HepG2 (cell line): ENCODE results near the gene PPP1R16B. TPM values are rescaled to one million over a fixed set of nuclear protein-coding genes. Genes with fewer than 3 reads are reported as not detected.

Experiments
- ATAC-seq: fragments of 200-7000 bp; cut with Tn5 transposase; 3 replicates; pipeline ENCODE4 v1.9.1; 2020; ENCODE audit warnings: mild to moderate bottlenecking, moderate library complexity
- BruUV-seq: library from RNA; stranded (reverse); fragments of 400-500 nt; replicated peaks from 2 replicates; lab custom pipeline; 2021; lab: Mats Ljungman, UMichigan
- CTCF ChIA-PET: fragments of 300-600 bp; formaldehyde crosslinking; extraction: SDS; loops from one replicate; lab custom pipeline; 2021; ENCODE audit warnings: low total read pairs, inconsistent platforms, low intra/inter-chr PET ratio; lab: Yijun Ruan, JAX
- POLR2A ChIA-PET: fragments of 350-600 bp; sonication (Branson Sonifier 250); formaldehyde crosslinking; loops from one replicate; lab custom pipeline; 2020; ENCODE audit warnings: antibody characterized with exemption, inconsistent platforms; lab: Yijun Ruan, JAX
- DNase-seq: peaks from one replicate; pipeline ENCODE4 v3.0.0-alpha.2; 2015; ENCODE audit warnings: low spot score
- FAIRE-seq: peaks from 3 replicates; lab custom pipeline; 2011; peaks lifted over from hg19 to GRCh38; lab: Jason Lieb, UNC
- H2AFZ ChIP-seq: one replicate; pipeline ENCODE4 v1.6.1; 2011; ENCODE audit warnings: low read length, inconsistent platforms
- H3K27ac ChIP-seq: fragments of 300-600 bp; 3 replicates; pipeline ENCODE4 v1.8.0; 2011; ENCODE audit warnings: mixed run types, mild to moderate bottlenecking, mixed read lengths, low read length, inconsistent platforms; ENCODE audit not compliant: insufficient read depth; ENCODE audit errors: extremely low read length
- H3K27me3 ChIP-seq, 2 experiments: fragments of 200-600 bp in 1 of 2; 2 replicates in 1 of 2; 3 replicates in 1 of 2; pipeline versions ENCODE4 v1.6.0 to v1.8.0; 2011; ENCODE audit warnings: low read length in 2 of 2, mild to moderate bottlenecking in 2 of 2, moderate library complexity in 2 of 2, inconsistent platforms in 1 of 2; ENCODE audit not compliant: insufficient read depth in 2 of 2, control insufficient read depth in 1 of 2
- H3K36me3 ChIP-seq, 2 experiments: fragments of 200-600 bp in 1 of 2; replicated peaks in 1 of 2; 2 replicates in 1 of 2; 3 replicates in 1 of 2; pipeline versions ENCODE4 v1.5.1 to v1.8.0; 2011; ENCODE audit warnings: low read length in 2 of 2, inconsistent platforms in 1 of 2; ENCODE audit not compliant: insufficient read depth in 2 of 2, control insufficient read depth in 1 of 2
- H3K4me1 ChIP-seq: 2 replicates; pipeline ENCODE4 v1.5.1; 2012; ENCODE audit warnings: low read length, inconsistent platforms; ENCODE audit not compliant: insufficient read depth
- H3K4me2 ChIP-seq: 2 replicates; pipeline ENCODE4 v1.6.0; 2011; ENCODE audit warnings: low read depth, low read length, inconsistent platforms
- H3K4me3 ChIP-seq, 3 experiments: fragments of 200-600 bp in 1 of 3; sonication (generic), shearing (Covaris generic) in 1 of 3; replicated peaks in 1 of 3; 2 replicates each; pipeline ENCODE4 v1.5.1; 2011 to 2016; ENCODE audit warnings: low read length in 3 of 3, inconsistent platforms in 2 of 3, low read depth in 2 of 3, mild to moderate bottlenecking in 2 of 3, control low read depth in 1 of 3, mixed read lengths in 1 of 3; ENCODE audit not compliant: insufficient read depth in 1 of 3
- H3K79me2 ChIP-seq: one replicate; pipeline ENCODE4 v1.6.1; 2011; ENCODE audit warnings: low read length, inconsistent platforms; ENCODE audit not compliant: insufficient read depth
- H3K9ac ChIP-seq: 2 replicates; pipeline ENCODE4 v1.6.0; 2011; ENCODE audit warnings: mild to moderate bottlenecking, low read depth, low read length, inconsistent platforms; ENCODE audit not compliant: insufficient read depth
- H3K9me3 ChIP-seq: 2 replicates; pipeline ENCODE4 v1.5.1; 2012; ENCODE audit warnings: mild to moderate bottlenecking, low read length
- H4K20me1 ChIP-seq: 2 replicates; pipeline ENCODE4 v1.6.0; 2011; ENCODE audit warnings: inconsistent platforms, mild to moderate bottlenecking, low read length, moderate library complexity; ENCODE audit not compliant: insufficient read depth
- CTCF ChIP-seq: sonication (generic); formaldehyde crosslinking; IDR thresholded peaks from 2 replicates; pipeline ENCODE4 v1.5.0; 2020; ENCODE audit warnings: mild to moderate bottlenecking, missing genetic modification reagents, moderate library complexity
- MAFF ChIP-seq: IDR thresholded peaks from 2 replicates; pipeline ENCODE4 v1.6.1; 2011; ENCODE audit warnings: low read depth, low read length, improper control_type of control experiment
- MAFK ChIP-seq, 2 experiments: IDR thresholded peaks in 1 of 2; conservative IDR thresholded peaks in 1 of 2; 2 replicates each; pipeline ENCODE4 v1.6.1; 2011; ENCODE audit warnings: improper control_type of control experiment in 2 of 2, low read length in 2 of 2
- MAZ ChIP-seq, 2 experiments: sonication (generic) in 1 of 2; formaldehyde crosslinking in 1 of 2; IDR thresholded peaks; 2 replicates each; pipeline versions ENCODE4 v1.5.0 to v1.6.1; 2012 to 2020; ENCODE audit warnings: low read depth in 2 of 2, mild to moderate bottlenecking in 2 of 2, borderline replicate concordance in 1 of 2, improper control_type of control experiment in 1 of 2, low read length in 1 of 2, missing genetic modification reagents in 1 of 2, moderate library complexity in 1 of 2
- NFATC3 ChIP-seq: sonication (generic); formaldehyde crosslinking; IDR thresholded peaks from 2 replicates; pipeline ENCODE4 v1.5.1; 2020; ENCODE audit warnings: mild to moderate bottlenecking, missing genetic modification reagents
- NFE2L2 ChIP-seq: fragments of 150-350 bp; IDR thresholded peaks from 2 replicates; pipeline ENCODE4 v1.6.1; 2014; ENCODE audit warnings: low read length
- SMAD3 ChIP-seq: sonication (generic); formaldehyde crosslinking; IDR thresholded peaks from 2 replicates; pipeline ENCODE4 v1.4.0; 2020; ENCODE audit warnings: missing genetic modification reagents
- TBX2 ChIP-seq: sonication (generic); formaldehyde crosslinking; IDR thresholded peaks from 2 replicates; pipeline ENCODE4 v1.5.0; 2020; ENCODE audit warnings: missing genetic modification reagents, mild to moderate bottlenecking, borderline replicate concordance
- TFDP2 ChIP-seq: sonication (generic); formaldehyde crosslinking; IDR thresholded peaks from 2 replicates; pipeline ENCODE4 v1.4.0; 2020; ENCODE audit warnings: missing genetic modification reagents
- ZBTB46 ChIP-seq: sonication (generic); formaldehyde crosslinking; IDR thresholded peaks from 2 replicates; pipeline ENCODE4 v1.4.0; 2020; ENCODE audit warnings: mild to moderate bottlenecking, missing genetic modification reagents, borderline replicate concordance
- ZNF225 ChIP-seq: sonication (generic); formaldehyde crosslinking; IDR thresholded peaks from 2 replicates; pipeline ENCODE4 v1.4.0; 2020; ENCODE audit warnings: mild to moderate bottlenecking, missing genetic modification reagents
- ZNF274 ChIP-seq: sonication (generic); formaldehyde crosslinking; IDR thresholded peaks from 2 replicates; pipeline ENCODE4 v1.5.1; 2020; ENCODE audit warnings: mild to moderate bottlenecking, missing genetic modification reagents
- WGBS: methylation state at CpG from one replicate; pipeline ENCODE4 v1.1.6; 2017; ENCODE audit warnings: low lambda C conversion rate; 5-methylcytosine and 5-hydroxymethylcytosine counted together
- in situ Hi-C: cut with HindIII; loops from 2 replicates; pipeline ENCODE4 v1.10.0; 2017; ENCODE audit warnings: low pct_unique_long_range_greater_than_20kb; ENCODE audit not compliant: extremely low pct_ligation_motif_present
- intact Hi-C: fragments of 100-400 bp; cut with micrococcal nuclease; formaldehyde crosslinking; loops from one replicate; pipeline ENCODE4 v1.10.0; 2022; ENCODE audit not compliant: unreplicated experiment
- polyA plus RNA-seq, 8 experiments: library from polyadenylated mRNA; depleted of rRNA in 3 of 8; stranded (reverse) in 7 of 8; unstranded in 1 of 8; fragments of >200 nt; fragmentation: Illumina TruSeq in 4 of 8; extraction: Trizol in 4 of 8; gene quantifications; 2 replicates each; pipeline versions ENCODE4 v1.2.1 to v1.2.3, GENCODE V29; 2011 to 2016; ENCODE audit warnings: low read depth in 4 of 8, missing spikeins in 1 of 8, mixed read lengths in 1 of 8; ENCODE audit not compliant: insufficient read depth in 1 of 8
- total RNA-seq, 5 experiments: library from RNA; depleted of rRNA; stranded (reverse); fragments of >200 nt; fragmentation: Illumina TruSeq; extraction: Trizol; gene quantifications; 2 replicates each; pipeline ENCODE4 v1.2.3, GENCODE V29; 2016; ENCODE audit warnings: low read depth in 1 of 5
- TF ChIP-seq, protein P1 (sequence below): sonication (generic); formaldehyde crosslinking; IDR thresholded peaks from 2 replicates; pipeline ENCODE4 v1.9.0; 2021; ENCODE audit warnings: missing genetic modification reagents, borderline replicate concordance
- TF ChIP-seq, protein P2 (sequence below): sonication (generic); formaldehyde crosslinking; IDR thresholded peaks from 2 replicates; pipeline ENCODE4 v1.5.0; 2020; ENCODE audit warnings: missing genetic modification reagents

Gene PPP1R16B
- total and polyA plus RNA-seq, 2 of the 13 experiments (the other 11 are each of a cell fraction or from before 2014, with no cell fraction given), result 0.02 to 0.11 TPM

DNA sequence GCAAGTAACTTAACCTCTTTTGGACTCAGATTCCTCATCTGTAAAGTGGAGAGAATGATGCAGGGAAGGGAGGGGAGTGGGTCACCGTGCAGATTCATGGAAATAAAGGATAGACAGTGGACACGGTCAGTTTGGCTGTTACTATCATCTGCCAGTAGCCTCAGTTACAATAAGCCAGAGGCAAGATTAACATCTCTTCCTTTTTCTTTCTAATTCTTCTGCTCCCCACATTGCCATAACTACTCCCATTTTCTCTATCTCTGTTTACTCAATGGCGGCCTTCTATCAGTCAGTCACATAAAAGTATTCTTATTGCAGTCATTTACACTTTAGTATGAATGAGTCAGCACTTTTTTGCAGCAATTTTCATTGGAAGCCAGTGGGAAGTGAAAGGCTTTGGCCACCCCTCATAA, 49.2 kb downstream of the PPP1R16B start:
- Histone ChIP-seq H3K27me3 (peaks cover 0 to 3% of the 10 kb centered on the region in 2 experiments; a peak in 2 of 5 replicates), H3K79me2 (no peaks in the 10 kb centered on the region), H4K20me1 (no peaks in the 10 kb centered on the region), H3K36me3 (no peaks in the 10 kb centered on the region), H3K9me3 (no peaks in the 10 kb centered on the region), H3K4me2 (no peak overlapping the region), H3K27ac (no peak overlapping the region), H2AFZ (no peak overlapping the region), H3K9ac (no peak overlapping the region), H3K4me3 (no peak overlapping the region), H3K4me1 (no peaks in the 10 kb centered on the region)
- WGBS, result 25% methylated on average over 3 of the region's 3 CpGs
- no peak for TF ChIP-seq MAZ (IDR thresholded peaks at IDR 0.05; ENCODE audit: borderline replicate concordance, low read depth, low read length)
- no peak for TF ChIP-seq MAZ (CRISPR knock-in tag; IDR thresholded peaks at IDR 0.05; ENCODE audit: low read depth)
- TF ChIP-seq ZNF274 (CRISPR knock-in tag), result no peak
- peak; percentile 95 to 96 for TF ChIP-seq MAFK (conservative IDR thresholded peaks at IDR 0.05 in 1 of 2, IDR thresholded peaks at IDR 0.05 in 1 of 2; ENCODE audit: low read length in 2 of 2)
- TF ChIP-seq, protein P1, sequence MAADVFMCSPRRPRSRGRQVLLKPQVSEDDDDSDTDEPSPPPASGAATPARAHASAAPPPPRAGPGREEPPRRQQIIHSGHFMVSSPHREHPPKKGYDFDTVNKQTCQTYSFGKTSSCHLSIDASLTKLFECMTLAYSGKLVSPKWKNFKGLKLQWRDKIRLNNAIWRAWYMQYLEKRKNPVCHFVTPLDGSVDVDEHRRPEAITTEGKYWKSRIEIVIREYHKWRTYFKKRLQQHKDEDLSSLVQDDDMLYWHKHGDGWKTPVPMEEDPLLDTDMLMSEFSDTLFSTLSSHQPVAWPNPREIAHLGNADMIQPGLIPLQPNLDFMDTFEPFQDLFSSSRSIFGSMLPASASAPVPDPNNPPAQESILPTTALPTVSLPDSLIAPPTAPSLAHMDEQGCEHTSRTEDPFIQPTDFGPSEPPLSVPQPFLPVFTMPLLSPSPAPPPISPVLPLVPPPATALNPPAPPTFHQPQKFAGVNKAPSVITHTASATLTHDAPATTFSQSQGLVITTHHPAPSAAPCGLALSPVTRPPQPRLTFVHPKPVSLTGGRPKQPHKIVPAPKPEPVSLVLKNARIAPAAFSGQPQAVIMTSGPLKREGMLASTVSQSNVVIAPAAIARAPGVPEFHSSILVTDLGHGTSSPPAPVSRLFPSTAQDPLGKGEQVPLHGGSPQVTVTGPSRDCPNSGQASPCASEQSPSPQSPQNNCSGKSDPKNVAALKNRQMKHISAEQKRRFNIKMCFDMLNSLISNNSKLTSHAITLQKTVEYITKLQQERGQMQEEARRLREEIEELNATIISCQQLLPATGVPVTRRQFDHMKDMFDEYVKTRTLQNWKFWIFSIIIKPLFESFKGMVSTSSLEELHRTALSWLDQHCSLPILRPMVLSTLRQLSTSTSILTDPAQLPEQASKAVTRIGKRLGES (CRISPR knock-in tag), result no peak
- TF ChIP-seq TBX2 (CRISPR knock-in tag), result no peak
- TF ChIP-seq NFATC3 (CRISPR knock-in tag), result no peak
- TF ChIP-seq SMAD3 (CRISPR knock-in tag), result no peak
- TF ChIP-seq ZNF225 (CRISPR knock-in tag), result no peak
- TF ChIP-seq TFDP2 (CRISPR knock-in tag), result no peak
- TF ChIP-seq NFE2L2, result peak; percentile 91
- no peak for TF ChIP-seq CTCF (CRISPR knock-in tag)
- peak; percentile 92 for TF ChIP-seq MAFF
- TF ChIP-seq ZBTB46 (CRISPR knock-in tag), result no peak
- TF ChIP-seq, protein P2, sequence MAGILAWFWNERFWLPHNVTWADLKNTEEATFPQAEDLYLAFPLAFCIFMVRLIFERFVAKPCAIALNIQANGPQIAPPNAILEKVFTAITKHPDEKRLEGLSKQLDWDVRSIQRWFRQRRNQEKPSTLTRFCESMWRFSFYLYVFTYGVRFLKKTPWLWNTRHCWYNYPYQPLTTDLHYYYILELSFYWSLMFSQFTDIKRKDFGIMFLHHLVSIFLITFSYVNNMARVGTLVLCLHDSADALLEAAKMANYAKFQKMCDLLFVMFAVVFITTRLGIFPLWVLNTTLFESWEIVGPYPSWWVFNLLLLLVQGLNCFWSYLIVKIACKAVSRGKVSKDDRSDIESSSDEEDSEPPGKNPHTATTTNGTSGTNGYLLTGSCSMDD, result no peak
- ATAC-seq, result no peak
- intact Hi-C loops (no loop called here), in situ Hi-C loops (no loop called here)
- ChIA-PET POLR2A (no interaction called here), CTCF (no interaction called here)
- BruUV-seq, result no TSS peak
- no peak for FAIRE-seq
- DNase-seq, result no peak
